MM.1S (cell line): ENCODE data around the gene CERS6.

Source experiments
- EZH2 ChIP-seq: fragments of 300-600 bp; sonication (generic); optimal IDR thresholded peaks from 2 replicates; pipeline ENCODE3; 2017; ENCODE audit warnings: low read depth, mild to moderate bottlenecking, antibody characterized with exemption, low read length, mixed read lengths
- EZH2phosphoT487 ChIP-seq: fragments of 300-600 bp; sonication (generic); IDR thresholded peaks from 2 replicates; pipeline ENCODE4 v1.6.1; 2018; ENCODE audit warnings: antibody characterized with exemption, low read length
- TF ChIP-seq, protein P1 (sequence below): fragments of 300-600 bp; sonication (generic); IDR thresholded peaks from 2 replicates; pipeline ENCODE4 v1.5.1; 2016; ENCODE audit warnings: antibody characterized with exemption, low read length, mixed read lengths

DNA sequence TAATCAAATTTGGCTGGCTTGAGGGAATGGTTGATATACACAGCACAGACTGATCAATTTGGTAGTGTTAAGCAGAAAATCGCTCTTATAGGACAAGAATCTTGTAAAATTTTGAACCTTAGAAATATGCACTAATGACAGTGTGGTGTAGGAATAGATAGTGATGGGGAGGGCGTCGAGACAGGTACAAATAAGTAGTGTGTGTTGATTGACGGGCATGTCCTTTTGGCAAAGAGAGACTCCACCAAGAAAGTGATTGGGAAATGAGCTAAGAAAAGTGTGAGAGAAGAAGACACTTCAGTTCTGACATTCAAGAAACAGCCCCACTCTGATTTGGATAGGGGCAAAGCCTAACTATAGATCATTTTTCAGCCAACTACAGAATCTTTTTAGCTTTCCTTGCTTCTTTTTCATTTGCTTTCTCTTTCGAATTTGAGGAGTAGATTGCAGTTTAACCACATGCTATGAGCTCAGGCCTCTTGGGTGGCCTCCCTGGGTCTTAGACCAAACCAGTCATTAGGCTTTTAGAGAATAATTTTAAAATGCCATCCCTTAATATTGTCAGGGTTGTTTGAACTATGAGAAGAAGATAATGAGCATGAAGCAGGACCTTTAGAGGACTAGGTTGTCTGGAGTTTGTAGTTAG lies 127.1 kb downstream of the CERS6 start:
- TF ChIP-seq, protein P1, sequence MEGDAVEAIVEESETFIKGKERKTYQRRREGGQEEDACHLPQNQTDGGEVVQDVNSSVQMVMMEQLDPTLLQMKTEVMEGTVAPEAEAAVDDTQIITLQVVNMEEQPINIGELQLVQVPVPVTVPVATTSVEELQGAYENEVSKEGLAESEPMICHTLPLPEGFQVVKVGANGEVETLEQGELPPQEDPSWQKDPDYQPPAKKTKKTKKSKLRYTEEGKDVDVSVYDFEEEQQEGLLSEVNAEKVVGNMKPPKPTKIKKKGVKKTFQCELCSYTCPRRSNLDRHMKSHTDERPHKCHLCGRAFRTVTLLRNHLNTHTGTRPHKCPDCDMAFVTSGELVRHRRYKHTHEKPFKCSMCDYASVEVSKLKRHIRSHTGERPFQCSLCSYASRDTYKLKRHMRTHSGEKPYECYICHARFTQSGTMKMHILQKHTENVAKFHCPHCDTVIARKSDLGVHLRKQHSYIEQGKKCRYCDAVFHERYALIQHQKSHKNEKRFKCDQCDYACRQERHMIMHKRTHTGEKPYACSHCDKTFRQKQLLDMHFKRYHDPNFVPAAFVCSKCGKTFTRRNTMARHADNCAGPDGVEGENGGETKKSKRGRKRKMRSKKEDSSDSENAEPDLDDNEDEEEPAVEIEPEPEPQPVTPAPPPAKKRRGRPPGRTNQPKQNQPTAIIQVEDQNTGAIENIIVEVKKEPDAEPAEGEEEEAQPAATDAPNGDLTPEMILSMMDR: no peak
- TF ChIP-seq EZH2 (no peak), EZH2phosphoT487 (no peak)
